Subcutaneous abdominal adipose tissue (tissue), 5 donors: Measurements from ENCODE around the gene SPOUT1.
"Not testable (repeated sequence)": the region's sequence is repeated elsewhere in the genome, so short reads cannot be mapped to it uniquely, and the experiment has no call there.

Source experiments
- H3K27ac ChIP-seq: one replicate; pipeline ENCODE4 v1.7.0; 2013; ENCODE audit warnings: low read depth, mild to moderate bottlenecking, inconsistent platforms, low read length, moderate library complexity
- H3K27me3 ChIP-seq, 5 donors: one replicate each; pipeline ENCODE4 v1.7.0; 2013; ENCODE audit warnings: low read length in 5 of 5, inconsistent platforms in 1 of 5; ENCODE audit not compliant: control insufficient read depth in 5 of 5, insufficient read depth in 4 of 5
- H3K36me3 ChIP-seq, 5 donors: one replicate each; pipeline ENCODE4 v1.7.0; 2013; ENCODE audit warnings: low read length in 5 of 5; ENCODE audit not compliant: control insufficient read depth in 5 of 5, insufficient read depth in 5 of 5
- H3K4me1 ChIP-seq, 5 donors: one replicate each; pipeline ENCODE4 v1.7.0; 2013; ENCODE audit warnings: low read length in 5 of 5, mild to moderate bottlenecking in 3 of 5, moderate library complexity in 1 of 5; ENCODE audit not compliant: control insufficient read depth in 5 of 5, insufficient read depth in 5 of 5
- H3K4me3 ChIP-seq, 5 donors: one replicate each; pipeline ENCODE4 v1.7.0; 2013; ENCODE audit warnings: low read length in 5 of 5, low read depth in 1 of 5
- H3K9ac ChIP-seq, 5 donors: one replicate each; pipeline ENCODE4 v1.7.0; 2013; ENCODE audit warnings: low read length in 5 of 5, mild to moderate bottlenecking in 4 of 5, moderate library complexity in 3 of 5
- H3K9me3 ChIP-seq, 5 donors: one replicate each; pipeline ENCODE4 v1.7.0; 2013; ENCODE audit warnings: low read length in 5 of 5; ENCODE audit not compliant: control insufficient read depth in 5 of 5
- donor health status: healthy.
- donor health status: healthy.
- donor health status: healthy.
- donor health status: healthy.
- donor health status: healthy.

SPOUT1 gene

GRCh38 chr9:128790536-128790935 is 39.1 kb downstream of the SPOUT1 start:
- Histone ChIP-seq H3K27me3 (no peaks in the 10 kb centered on the region), H3K36me3 (peaks cover 7 to 53% (median 46%) of the 10 kb centered on the region in 5 donors), H3K9me3 (no peaks in the 10 kb centered on the region), H3K27ac (no peak overlapping the region), H3K4me3 (no peak overlapping the region), H3K9ac (no peak overlapping the region), H3K4me1 (peaks cover 5 to 19% (median 17%) of the 10 kb centered on the region in 5 donors)

- H3K4me3 ChIP-seq: peak overlapping the region in 4 of 5 donors; percentile 92 to 100 (median 98)
- H3K9ac ChIP-seq: peak overlapping the region in 3 of 5 donors; percentile 79 to 94 (median 94)
- H3K36me3 ChIP-seq: peaks cover 3 to 37% (median 32%) of the 10 kb centered on the region in 5 donors
- peak overlapping the region; percentile 84 for H3K27ac ChIP-seq
- peaks cover 5 to 19% (median 17%) of the 10 kb centered on the region in 5 donors for H3K4me1 ChIP-seq
- no peaks in the 10 kb centered on the region for H3K9me3 ChIP-seq
- no peaks in the 10 kb centered on the region for H3K27me3 ChIP-seq
These were observed 41.1 kb downstream of the SPOUT1 start for GRCh38 chr9:128788445-128788844.

GRCh38 chr9:128787659-128788058 is 41.9 kb downstream of the SPOUT1 start:
- peak overlapping the region; percentile 82 to 100 (median 98) for H3K4me3 ChIP-seq
- H3K27ac ChIP-seq: peak overlapping the region; percentile 84
- no peaks in the 10 kb centered on the region for H3K27me3 ChIP-seq
- H3K9ac ChIP-seq: peak overlapping the region; percentile 35 to 94 (median 79)
- H3K36me3 ChIP-seq: peaks cover 3 to 29% (median 25%) of the 10 kb centered on the region in 5 donors
- no peaks in the 10 kb centered on the region for H3K9me3 ChIP-seq
- peaks cover 5 to 19% (median 17%) of the 10 kb centered on the region in 5 donors for H3K4me1 ChIP-seq

- H3K36me3 ChIP-seq: peaks cover 3 to 22% (median 17%) of the 10 kb centered on the region in 5 donors
- no peaks in the 10 kb centered on the region for H3K27me3 ChIP-seq
- H3K9me3 ChIP-seq: peaks cover 0 to under 1% (median 0%) of the 10 kb centered on the region in 5 donors
- H3K4me1 ChIP-seq: peaks cover 5 to 19% (median 17%) of the 10 kb centered on the region in 5 donors
- H3K27ac ChIP-seq: peak within 1 kb of the TSS; percentile 84
- H3K9ac ChIP-seq: peak within 1 kb of the TSS; percentile 59 to 94 (median 83)
- peak within 1 kb of the TSS; percentile 88 to 100 (median 98) for H3K4me3 ChIP-seq
These were observed 42.7 kb downstream of the SPOUT1 start, which contains the start of gene TBC1D13 for GRCh38 chr9:128786681-128787601. TBC1D13 (plus strand) TSS chr9:128787253; CDS start chr9:128787354, 101 bp downstream.

GRCh38 chr9:128785427-128785826 is 44.2 kb downstream of the SPOUT1 start:
- H3K9me3 ChIP-seq: peaks cover 0 to 6% (median 0%) of the 10 kb centered on the region in 5 donors
- no peaks in the 10 kb centered on the region for H3K27me3 ChIP-seq
- H3K27ac ChIP-seq: no peak overlapping the region
- no peak overlapping the region for H3K9ac ChIP-seq
- H3K36me3 ChIP-seq: peaks cover 1 to 6% (median 3%) of the 10 kb centered on the region in 5 donors
- H3K4me3 ChIP-seq: no peak overlapping the region
- peaks cover 5 to 19% (median 17%) of the 10 kb centered on the region in 5 donors for H3K4me1 ChIP-seq

GRCh38 chr9:128782669-128783068 is 46.9 kb downstream of the SPOUT1 start:
- no peak overlapping the region for H3K27ac ChIP-seq
- H3K4me1 ChIP-seq: peaks cover 0 to 8% (median 7%) of the 10 kb centered on the region in 5 donors
- no peaks in the 10 kb centered on the region for H3K27me3 ChIP-seq
- no peak overlapping the region for H3K4me3 ChIP-seq
- H3K9me3 ChIP-seq: peaks cover 0 to 6% (median 0%) of the 10 kb centered on the region in 5 donors
- no peak overlapping the region for H3K9ac ChIP-seq
- no peaks in the 10 kb centered on the region for H3K36me3 ChIP-seq

DNA sequence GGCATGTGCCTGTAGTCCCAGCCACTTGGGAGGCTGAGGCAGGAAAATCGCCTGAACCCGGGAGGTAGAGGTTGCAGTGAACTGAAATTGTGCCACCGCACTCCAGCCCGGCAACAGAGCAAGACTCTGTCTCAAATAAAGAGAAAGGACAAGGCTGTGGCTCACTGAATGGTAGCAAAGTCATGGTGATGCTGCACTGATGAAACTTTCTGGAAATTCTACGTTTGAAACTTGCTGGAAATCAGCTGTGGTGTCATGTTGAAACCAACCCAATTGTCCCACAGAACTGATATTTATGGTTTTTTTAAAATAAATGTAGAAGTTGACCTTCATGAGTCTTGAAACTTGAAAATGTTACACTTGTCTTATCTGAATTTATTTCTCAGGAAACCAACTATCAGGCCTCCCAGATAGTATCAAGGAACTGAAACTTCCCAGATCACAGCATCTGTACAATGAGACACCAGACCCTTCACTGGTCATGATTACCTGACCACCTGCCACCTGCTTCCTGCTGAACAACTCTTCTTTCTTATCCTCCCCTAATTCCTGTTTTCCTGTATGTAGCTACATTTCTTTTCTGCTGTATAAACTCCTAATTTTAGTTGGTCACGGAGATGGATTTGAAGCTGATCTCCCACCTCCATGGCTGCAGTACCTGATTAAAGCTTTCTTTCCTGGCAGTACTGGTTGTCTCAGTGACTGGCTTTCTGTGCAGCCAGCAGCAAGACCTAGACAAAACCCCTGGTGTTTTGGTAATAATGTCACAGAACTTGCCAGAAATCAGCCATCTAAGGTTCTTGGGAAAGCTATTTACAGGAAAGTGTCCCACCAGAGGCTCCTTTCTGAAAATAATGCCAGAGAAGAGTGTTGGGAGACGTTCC is 48.2 kb downstream of the SPOUT1 start:
- H3K27me3 ChIP-seq: no peaks in the 10 kb centered on the region
- H3K4me1 ChIP-seq: peaks cover 0 to 3% (median under 1%) of the 10 kb centered on the region in 5 donors
- no peak overlapping the region for H3K27ac ChIP-seq
- no peak overlapping the region for H3K4me3 ChIP-seq
- no peak overlapping the region for H3K9ac ChIP-seq
- peaks cover 0 to 6% (median 0%) of the 10 kb centered on the region in 5 donors for H3K9me3 ChIP-seq
- no peaks in the 10 kb centered on the region for H3K36me3 ChIP-seq

GRCh38 chr9:128780093-128780492 is 49.5 kb downstream of the SPOUT1 start:
- H3K9me3 ChIP-seq, H3K27ac ChIP-seq, H3K4me1 ChIP-seq, H3K27me3 ChIP-seq, H3K9ac ChIP-seq, H3K4me3 ChIP-seq, H3K36me3 ChIP-seq: not testable (repeated sequence)

DNA sequence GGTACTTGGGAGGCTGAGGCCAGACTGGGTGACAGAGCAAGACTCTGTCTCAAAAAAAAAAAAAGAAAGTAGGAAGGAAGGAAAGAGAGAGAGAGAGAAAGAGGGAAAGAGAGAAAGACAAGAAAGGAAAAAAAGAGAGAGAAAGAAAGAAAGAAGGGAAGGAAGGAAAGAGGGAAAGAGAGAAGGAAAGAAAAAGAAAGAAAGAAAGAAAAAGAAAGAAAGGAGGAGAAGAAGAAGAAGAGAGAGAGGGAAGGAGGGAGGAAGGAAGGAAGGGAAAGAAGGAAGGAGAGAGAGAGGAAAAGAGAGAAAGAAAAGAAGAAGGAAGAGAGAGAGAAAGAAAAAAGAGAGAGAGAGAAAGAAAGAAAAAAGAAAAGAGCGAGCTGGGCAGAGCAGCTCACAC is 54.8 kb downstream of the SPOUT1 start:
- Histone ChIP-seq H3K9me3 (peaks cover 0 to 4% (median 0%) of the 10 kb centered on the region in 5 donors), H3K4me1 (peaks cover 4 to 24% (median 22%) of the 10 kb centered on the region in 5 donors), H3K27ac (no peak overlapping the region), H3K36me3 (no peaks in the 10 kb centered on the region), H3K4me3 (no peak overlapping the region), H3K27me3 (no peaks in the 10 kb centered on the region), H3K9ac (no peak overlapping the region)
